Hematopoietic multipotent progenitor cell treated with erythropoietin and hydrocortisone succinate and interleukin-3 and kit ligand, for 15 days (in vitro differentiated cells): ENCODE results near the gene CELSR1.

Experiments used
- DNase-seq: peaks from one replicate; pipeline ENCODE4 v3.0.0-alpha.2; 2015; ENCODE audit warnings: low spot score

The CELSR1 gene

GRCh38 chr22:46574993-46575910, 37.8 kb upstream of the CELSR1 start:
- DNase-seq: no peak

- no peak for DNase-seq
These were observed 37.1 kb upstream of the CELSR1 start for GRCh38 chr22:46574438-46574992.

- DNase-seq: no peak
These were observed 36.5 kb upstream of the CELSR1 start for GRCh38 chr22:46573781-46574437.

GRCh38 chr22:46572911-46573780, 35.7 kb upstream of the CELSR1 start:
- no peak for DNase-seq

GRCh38 chr22:46571642-46572250, 34.3 kb upstream of the CELSR1 start:
- DNase-seq: no peak

GRCh38 chr22:46569848-46570695, 32.7 kb upstream of the CELSR1 start:
- DNase-seq: no peak

- DNase-seq: no peak
These were observed 31.8 kb upstream of the CELSR1 start for GRCh38 chr22:46569055-46569847.

- DNase-seq: no peak
These were observed 30.8 kb upstream of the CELSR1 start for GRCh38 chr22:46568102-46568809.

- no peak for DNase-seq
These were observed 30.1 kb upstream of the CELSR1 start for GRCh38 chr22:46567471-46567870.

GRCh38 chr22:46564084-46564714, 26.8 kb upstream of the CELSR1 start:
- DNase-seq: no peak

- DNase-seq: peak; percentile 53
These were observed 26.1 kb upstream of the CELSR1 start for GRCh38 chr22:46563381-46564083.

- DNase-seq: no peak
These were observed 24.1 kb upstream of the CELSR1 start for GRCh38 chr22:46561435-46561905.

- DNase-seq: no peak
These were observed 23.4 kb upstream of the CELSR1 start for GRCh38 chr22:46560696-46561295.

- no peak for DNase-seq
These were observed 20.5 kb upstream of the CELSR1 start for GRCh38 chr22:46557736-46558480.

GRCh38 chr22:46556775-46557174, 19.4 kb upstream of the CELSR1 start:
- DNase-seq: no peak

- DNase-seq: no peak
These were observed 15.8 kb upstream of the CELSR1 start for GRCh38 chr22:46553189-46553588.

- no peak for DNase-seq
These were observed 14.6 kb upstream of the CELSR1 start for GRCh38 chr22:46551996-46552395.
